OCI-LY1 (cell line): ENCODE measurements around the gene RMI2.

ENCODE experiments used
- CTCF ChIP-seq: fragments of 200-600 bp; sonication (generic), shearing (Covaris generic); IDR thresholded peaks from 2 replicates; pipeline ENCODE4 v1.5.1; 2017; ENCODE audit warnings: mild to moderate bottlenecking, antibody characterized with exemption, low read length, moderate library complexity, mixed read lengths
- EZH2 ChIP-seq: fragments of 200-600 bp; sonication (generic), shearing (Covaris generic); IDR thresholded peaks from 2 replicates; pipeline ENCODE4 v1.8.0; 2017; ENCODE audit warnings: borderline replicate concordance, mixed run types, mild to moderate bottlenecking, antibody characterized with exemption, low read length, moderate library complexity, mixed read lengths

- TF ChIP-seq CTCF (no peak), EZH2 (no peak)
Observed at GRCh38 chr16:11316331-11317015, 28.8 kb upstream of the RMI2 start.
